ENCODE measurements around the gene DMXL1.

The DMXL1 gene

DNA sequence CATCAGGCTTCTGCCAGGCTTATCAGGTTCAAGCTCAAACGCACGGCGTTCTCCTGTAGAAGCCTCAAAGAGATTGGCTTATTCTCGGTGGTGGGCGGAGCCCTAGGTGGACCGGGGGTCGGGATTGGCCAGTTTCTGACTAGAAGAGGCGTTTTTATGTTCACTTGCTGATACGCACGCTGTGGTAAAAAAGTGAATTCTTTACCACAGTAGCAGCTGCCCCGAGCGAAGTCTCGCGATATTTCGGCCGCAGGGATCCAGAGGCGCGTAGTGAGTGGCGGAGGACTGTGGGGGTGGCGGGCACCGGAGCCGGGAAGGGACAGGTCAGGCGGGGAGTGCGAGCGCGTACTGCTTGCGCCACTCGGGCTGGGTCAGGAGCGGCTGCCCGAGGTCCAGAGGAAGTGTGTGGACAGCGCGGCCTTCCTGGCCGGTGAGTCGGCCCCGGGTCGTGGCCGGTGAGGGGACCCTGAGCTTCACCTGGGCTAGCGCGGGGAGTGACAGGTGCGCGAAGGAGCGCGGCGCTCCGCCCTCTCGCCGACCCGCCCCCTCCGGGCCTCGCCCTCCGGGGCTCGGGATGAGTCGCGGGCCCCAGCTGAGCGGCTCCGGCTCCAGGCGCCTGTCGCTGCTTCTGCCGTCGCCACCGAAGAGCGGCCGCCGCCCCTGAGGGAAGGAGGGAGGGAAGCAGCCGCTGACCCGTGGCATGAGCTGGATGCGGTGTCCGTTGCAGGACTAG is at the start of gene DMXL1:
DMXL1 (plus strand) TSS at position 260 of the 733 bp plus-strand sequence. CDS start 483 bp downstream, outside the sequence.
- in situ Hi-C loops (cut with MboI; ENCODE audit: low sequenced_read_pairs): no loop called here

GRCh38 chr5:119021149-119021732 is 49.6 kb upstream of the DMXL1 start:
- in situ Hi-C loops (cut with MboI; ENCODE audit: low sequenced_read_pairs): no loop called here

DNA sequence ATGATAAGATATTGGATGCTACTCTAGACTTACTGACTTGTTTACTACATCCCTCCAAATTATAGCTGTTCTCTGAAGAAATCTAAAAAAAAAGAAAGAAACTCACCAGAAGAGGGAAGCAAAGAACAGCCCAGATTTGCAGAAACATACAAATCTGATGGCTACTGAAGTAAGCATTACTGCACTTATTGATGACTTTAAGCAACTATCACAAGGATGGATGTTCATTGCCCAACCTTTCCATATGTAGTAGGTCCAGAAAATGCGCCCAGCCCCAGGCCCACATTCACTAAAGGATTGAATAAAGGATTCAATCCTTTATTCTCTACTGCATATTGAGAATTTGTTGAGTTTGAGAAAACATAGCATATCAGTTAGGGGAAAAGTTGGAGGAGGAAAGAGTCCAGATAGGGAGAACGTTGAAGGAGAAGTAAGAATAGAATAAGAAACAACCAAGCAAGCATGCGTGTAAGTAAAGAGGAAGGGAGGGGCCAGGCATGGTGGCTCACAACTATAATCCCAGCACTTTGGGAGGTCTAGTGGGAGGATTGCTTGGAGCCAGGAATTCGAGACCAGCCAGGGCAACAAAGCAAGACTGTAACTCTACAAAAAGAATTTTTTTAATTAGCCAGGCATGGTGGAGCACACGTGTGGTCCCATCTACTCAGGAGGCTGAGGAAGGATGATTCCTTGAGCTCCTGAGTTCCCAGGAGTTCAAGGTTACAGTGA is 48.7 kb upstream of the DMXL1 start:
- in situ Hi-C loops (cut with MboI; ENCODE audit: low sequenced_read_pairs): no loop called here

DNA sequence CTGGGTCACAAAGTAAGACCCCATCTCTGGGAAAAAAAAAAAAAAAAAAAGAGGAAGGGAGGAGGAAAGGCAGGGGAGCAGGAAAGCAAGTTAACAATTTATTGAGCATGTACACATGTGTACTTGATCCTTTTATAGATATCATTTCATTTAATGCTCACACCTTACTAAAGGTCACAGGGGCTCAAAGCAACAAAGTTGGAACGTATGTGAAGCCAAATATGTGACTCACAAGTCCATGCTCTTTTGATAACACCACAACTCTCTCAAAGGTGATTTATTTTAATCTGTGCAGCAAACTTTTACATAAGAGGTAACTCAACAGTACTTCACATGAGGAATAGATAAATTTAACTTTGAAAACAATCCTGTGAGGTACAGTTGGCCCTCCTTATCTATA is 48.1 kb upstream of the DMXL1 start:
- in situ Hi-C loops (cut with MboI; ENCODE audit: low sequenced_read_pairs): no loop called here

- in situ Hi-C loops (cut with MboI; ENCODE audit: low sequenced_read_pairs): no loop called here
Measured at GRCh38 chr5:119028575-119028974, 42.3 kb upstream of the DMXL1 start.

DNA sequence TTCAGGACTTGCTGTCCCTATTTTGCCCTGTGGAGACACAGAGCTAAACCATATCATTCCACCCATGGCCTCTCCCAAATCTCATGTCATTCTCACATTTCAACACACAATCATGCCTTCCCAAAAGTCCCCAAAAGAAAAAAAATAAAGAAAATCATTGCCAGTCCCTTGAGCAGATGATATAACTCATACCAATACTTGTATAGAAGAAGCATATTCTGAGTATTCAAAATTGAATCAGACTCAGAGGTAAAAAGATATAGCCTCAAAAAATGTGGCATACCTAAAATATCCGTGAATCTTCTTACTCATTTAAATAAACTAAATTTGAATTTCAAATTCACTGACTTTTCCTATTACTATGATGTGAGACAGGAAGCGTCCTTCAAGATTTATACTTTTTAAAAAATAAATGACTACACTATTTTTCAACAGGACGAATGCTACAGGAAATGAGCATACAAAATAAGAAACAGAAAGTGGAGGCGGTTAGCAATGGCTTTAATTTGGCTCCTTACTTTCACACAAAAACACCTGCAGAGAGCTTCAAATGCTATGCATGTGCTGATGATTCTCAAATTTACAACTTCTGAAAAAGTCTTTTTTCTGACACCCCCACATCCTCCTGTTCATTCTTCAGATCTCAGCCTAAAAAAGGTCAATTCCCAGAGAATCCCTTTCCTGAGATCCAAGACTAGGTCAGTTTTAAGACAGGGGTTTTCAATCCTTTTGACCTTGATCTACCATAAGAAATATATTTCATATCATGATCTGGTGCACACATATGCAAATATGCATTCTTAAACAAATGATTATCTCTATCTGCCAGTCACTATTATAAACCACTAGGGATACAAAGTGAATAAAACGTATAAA is 39.6 kb upstream of the DMXL1 start:
- in situ Hi-C loops (cut with MboI; ENCODE audit: low sequenced_read_pairs): no loop called here

- in situ Hi-C loops (cut with MboI; ENCODE audit: low sequenced_read_pairs): no loop called here
Measured at GRCh38 chr5:119031905-119032304, 39.0 kb upstream of the DMXL1 start.

GRCh38 chr5:119032656-119033055 is 38.2 kb upstream of the DMXL1 start:
- in situ Hi-C loops (cut with MboI; ENCODE audit: low sequenced_read_pairs): no loop called here

GRCh38 chr5:119033135-119033534 is 37.8 kb upstream of the DMXL1 start:
- in situ Hi-C loops (cut with MboI; ENCODE audit: low sequenced_read_pairs): no loop called here

DNA sequence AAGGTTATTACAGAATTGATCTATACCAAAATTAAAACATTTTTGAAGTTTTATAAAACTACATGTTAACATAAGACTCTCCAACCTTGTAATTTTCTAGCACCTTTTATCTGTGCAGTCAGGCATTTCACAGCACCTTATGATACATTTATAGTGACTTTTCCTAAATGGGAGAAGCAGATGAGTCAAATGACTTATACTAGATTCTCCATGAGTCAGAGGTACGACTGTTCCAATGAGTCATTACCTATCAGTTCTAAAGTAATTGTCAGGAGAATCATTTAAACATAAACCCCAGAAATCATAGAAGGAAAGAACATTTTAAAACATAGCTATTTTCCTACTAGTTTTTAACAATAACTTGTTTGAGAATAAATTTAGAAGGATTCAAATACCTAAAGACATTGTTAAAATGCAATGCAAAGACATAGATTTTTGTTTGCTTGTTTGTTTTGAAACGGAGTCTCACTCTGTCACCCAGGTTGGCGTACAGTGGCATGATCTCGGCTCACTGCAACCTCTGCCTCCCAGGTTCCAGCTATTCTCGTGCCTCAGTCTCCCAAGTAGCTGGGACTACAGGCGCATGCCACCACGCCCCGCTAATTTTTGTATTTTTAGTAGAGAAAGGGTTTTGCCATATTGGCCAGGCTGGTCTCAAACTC is 34.7 kb upstream of the DMXL1 start:
- in situ Hi-C loops (cut with MboI; ENCODE audit: low sequenced_read_pairs): no loop called here

DNA sequence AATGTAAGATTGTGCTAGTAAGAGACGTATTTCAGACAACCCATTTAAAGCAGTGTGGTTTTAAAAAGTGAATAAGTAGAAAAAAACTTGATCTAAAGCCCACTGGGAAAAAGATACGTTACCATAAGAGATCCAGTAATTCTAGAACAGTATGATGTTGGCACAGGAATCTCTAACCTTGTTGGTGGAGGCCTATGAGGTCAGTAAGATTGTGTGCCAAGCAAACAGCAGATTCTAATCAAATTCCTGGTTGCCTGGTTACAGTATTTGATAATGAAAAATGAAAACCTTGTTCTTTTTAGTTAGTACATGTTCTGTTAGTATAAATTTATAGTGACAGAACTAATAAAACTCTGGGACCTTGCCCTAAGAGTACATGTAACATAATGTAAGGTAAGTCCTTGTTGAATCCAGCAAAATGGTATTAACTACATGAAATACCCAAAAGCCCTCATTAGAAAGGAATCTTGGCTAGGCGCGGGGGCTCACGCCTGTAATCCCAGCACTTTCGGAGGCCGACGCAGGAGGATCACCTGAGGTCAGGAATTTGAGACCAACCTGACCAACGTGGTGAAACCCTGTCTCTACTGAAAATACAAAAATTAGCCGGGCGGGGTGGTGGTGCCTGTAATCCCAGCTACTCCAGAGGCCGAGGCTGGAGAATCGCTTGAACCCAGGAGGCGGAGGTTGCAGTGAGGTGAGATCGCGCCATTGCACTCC is 33.2 kb upstream of the DMXL1 start:
- in situ Hi-C loops (cut with MboI; ENCODE audit: low sequenced_read_pairs): no loop called here

DNA sequence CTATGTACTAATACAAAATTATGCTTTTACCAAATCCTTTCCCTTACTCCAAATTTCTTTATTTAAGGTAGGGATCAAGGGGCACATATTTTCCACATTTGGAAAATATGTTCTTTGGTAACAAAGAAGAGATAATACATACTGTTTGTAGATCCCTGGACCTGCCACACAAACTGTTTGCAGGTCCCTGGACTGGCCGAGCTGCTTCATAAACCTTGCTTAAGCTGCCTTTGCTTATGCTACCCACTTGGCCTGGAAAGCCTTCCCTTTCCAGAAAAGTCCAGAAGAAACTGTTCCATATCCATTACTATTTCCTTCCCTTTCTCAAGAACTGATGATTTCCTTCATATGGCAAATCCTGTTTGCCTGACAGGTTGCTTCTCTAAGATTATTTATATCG is 22.6 kb upstream of the DMXL1 start:
- in situ Hi-C loops (cut with MboI; ENCODE audit: low sequenced_read_pairs): no loop called here

- in situ Hi-C loops (cut with MboI; ENCODE audit: low sequenced_read_pairs): no loop called here
Measured at GRCh38 chr5:119049824-119050449, 20.9 kb upstream of the DMXL1 start.

GRCh38 chr5:119054101-119054500 is 16.8 kb upstream of the DMXL1 start:
- in situ Hi-C loops (cut with MboI; ENCODE audit: low sequenced_read_pairs): no loop called here

DNA sequence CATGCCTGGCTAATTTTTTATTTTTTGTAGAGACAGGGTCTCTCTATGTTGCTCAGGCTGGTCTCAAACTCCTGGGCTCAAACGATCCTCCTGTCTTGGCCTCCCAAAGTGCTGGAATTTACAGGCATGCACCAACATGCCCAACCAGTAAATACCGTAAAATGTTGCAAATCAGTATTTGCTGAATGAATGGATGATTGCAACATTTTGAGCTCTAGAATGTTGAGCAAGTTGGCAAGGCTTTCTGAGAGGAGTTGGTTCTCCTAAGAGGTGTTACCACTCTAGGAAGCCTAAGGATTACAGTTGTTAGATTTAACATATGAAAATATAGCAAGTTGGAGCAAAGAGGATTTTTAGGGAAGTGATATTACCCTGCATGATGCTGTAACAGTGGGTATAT is 15.6 kb upstream of the DMXL1 start:
- in situ Hi-C loops (cut with MboI; ENCODE audit: low sequenced_read_pairs): no loop called here

DNA sequence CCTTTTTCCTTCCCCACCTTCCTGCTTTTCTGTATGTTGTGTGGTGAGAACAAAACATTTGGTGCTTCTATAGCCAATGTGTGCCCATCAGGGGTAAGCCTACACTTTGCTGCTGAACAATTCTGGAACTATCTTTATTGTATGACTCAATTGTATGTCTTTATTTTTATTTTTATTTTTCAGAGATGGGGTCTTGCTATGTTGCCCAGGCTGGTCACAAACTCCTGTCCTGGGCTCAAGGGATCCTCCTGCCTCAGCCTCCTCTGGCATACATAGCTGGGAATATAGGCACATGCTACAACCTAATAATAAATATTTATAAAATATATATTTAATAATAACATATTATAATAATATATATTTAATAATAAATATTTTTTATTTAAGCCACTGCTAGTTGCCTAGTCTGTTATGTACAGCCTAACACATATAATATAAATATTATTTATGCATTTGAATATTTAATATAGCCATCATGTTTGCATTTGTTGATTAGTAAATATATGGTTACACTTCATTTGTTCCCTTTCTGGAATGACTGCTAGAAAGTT is 11.8 kb upstream of the DMXL1 start:
- in situ Hi-C loops (cut with MboI; ENCODE audit: low sequenced_read_pairs): no loop called here

- in situ Hi-C loops (cut with MboI; ENCODE audit: low sequenced_read_pairs): no loop called here
Measured at GRCh38 chr5:119059740-119060255, 11.1 kb upstream of the DMXL1 start.

- in situ Hi-C loops (cut with MboI; ENCODE audit: low sequenced_read_pairs): no loop called here
Measured at GRCh38 chr5:119063579-119064379, 7.1 kb upstream of the DMXL1 start.

All from hTERT RPE-1 (cell line).